ENCODE measurements around the gene BCL11A. TPM values are rescaled to one million over a fixed set of nuclear protein-coding genes. Genes with fewer than 3 reads are reported as not detected.

BCL11A gene
- total RNA-seq, 1 experiment from 2014 or later, result 15.6 TPM

DNA sequence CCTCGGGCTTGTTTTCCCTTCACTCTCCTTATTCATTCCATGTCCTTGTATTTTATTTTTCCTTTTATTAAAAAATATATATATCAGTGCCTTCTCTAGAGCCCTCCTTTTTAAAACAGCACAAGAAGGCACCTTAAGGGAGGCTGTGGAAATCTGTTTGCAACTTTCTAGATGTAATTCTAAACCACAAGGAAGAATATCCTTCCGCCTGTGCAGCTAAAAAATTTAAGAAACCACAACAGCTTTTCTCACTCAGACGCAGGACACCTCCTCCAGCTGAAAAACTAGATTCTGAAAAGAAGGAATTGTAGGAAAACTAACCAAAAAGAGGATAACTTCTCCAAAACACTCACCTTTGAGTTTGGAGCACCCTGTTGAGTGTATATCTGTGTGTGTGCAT lies 142.2 kb downstream of the BCL11A start:
- DNase-seq (ENCODE audit: low read depth), result no peak

GRCh38 chr2:60410456-60411146 lies 142.9 kb downstream of the BCL11A start:
- DNase-seq (ENCODE audit: low read depth), result no peak

GRCh38 chr2:60409531-60409871 lies 144.0 kb downstream of the BCL11A start:
- no peak for DNase-seq (ENCODE audit: low read depth)

- no peak for DNase-seq (ENCODE audit: low read depth)
Measured at GRCh38 chr2:60408811-60409530, 144.5 kb downstream of the BCL11A start.

DNA sequence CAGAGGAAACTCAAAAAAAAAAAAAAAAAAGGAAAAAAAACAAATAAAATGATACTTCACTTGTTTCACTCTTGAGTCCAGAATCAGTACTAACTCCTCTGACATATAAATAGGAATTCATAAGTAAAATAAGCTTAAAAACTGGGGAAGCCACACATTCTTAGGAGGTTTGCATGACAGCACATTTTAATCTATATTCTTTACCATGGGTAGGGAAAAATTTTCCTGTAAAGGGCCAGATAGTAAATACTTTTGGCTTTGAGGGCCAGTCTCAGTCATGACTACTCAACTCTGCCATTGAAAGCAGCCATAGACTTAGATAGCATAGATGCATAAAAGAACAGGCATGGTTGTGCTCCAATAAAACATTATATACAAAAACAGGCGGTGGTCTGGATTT lies 145.2 kb downstream of the BCL11A start:
- DNase-seq (ENCODE audit: low read depth), result no peak

GRCh38 chr2:60407398-60407797 lies 146.1 kb downstream of the BCL11A start:
- DNase-seq (ENCODE audit: low read depth), result no peak

DNA sequence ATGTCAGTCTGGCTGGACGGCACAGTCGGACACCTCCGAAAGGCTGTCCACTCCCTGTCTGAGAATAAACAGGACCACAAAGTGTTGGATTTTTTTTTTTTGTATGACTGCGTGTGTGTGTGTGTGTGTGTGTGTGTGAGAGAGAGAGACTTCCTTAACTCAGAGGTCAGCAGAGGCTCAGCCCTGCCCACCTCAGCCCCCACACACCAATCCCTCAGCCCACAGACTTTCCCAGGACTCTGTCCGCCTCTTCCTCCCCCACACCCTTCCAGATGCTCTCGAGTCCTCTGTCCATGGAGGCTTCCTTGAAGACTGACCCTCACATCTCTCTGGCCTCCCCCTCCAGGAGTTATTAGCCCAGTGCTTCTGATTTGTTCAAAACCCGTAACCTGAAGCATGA lies 147.3 kb downstream of the BCL11A start:
- no peak for DNase-seq (ENCODE audit: low read depth)

DNA sequence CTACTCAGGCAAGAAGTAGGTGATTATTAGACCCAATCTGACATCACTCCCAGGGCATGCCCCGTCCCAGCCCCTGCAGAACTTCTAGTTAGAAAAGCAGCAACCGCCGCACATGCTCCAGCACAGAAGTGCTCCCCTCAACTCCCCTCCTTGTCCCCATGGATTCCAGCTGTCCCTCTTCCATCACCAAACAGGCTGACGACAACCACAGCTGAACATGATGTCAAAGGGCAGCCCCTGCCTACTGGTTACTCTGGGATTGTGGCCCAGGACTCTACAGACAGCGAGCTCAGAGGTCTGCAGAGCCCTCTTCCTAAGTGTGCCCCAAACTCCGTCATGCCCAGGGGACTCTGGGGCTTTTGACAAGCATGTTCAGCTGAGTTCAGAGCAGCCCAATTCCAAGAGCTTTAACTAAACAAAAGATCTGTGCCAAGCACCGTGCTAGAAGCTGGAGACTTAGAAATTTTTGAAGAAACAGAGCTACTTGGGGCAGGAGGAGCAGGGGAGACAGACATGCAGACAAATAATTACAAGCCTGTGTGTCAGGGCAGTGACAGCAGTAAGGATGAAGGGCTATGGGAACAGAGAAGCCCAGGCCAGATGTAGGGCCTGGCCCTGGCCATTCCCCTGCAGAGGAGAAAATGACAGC lies 148.1 kb downstream of the BCL11A start:
- DNase-seq (ENCODE audit: low read depth), result no peak

Other genes with a start within 250 kb of the BCL11A start
- 9.1 and 9.6 TPM in 2 replicates for gene PAPOLG, start 202.6 kb upstream of the BCL11A start, total RNA-seq (2014; rRNA removed; shearing (Covaris generic))

Data from HT1080 (cell line).